Smooth muscle cell (in vitro differentiated cells): ENCODE results near the gene PSME1. TPM values are rescaled to one million over a fixed set of nuclear protein-coding genes. Genes with fewer than 3 reads are reported as not detected.

Experiments
- DNase-seq: peaks from one replicate; lab custom pipeline; 2025; ENCODE audit not compliant: unreplicated experiment; lab: John Stamatoyannopoulos, UW
- H2AFZ ChIP-seq: fragments of 200-600 bp; sonication (generic); 2 replicates; pipeline ENCODE4 v1.6.0; 2016; ENCODE audit warnings: antibody characterized with exemption, low read depth, mild to moderate bottlenecking
- H3F3A ChIP-seq: fragments of 200-600 bp; sonication (generic); 2 replicates; pipeline ENCODE4 v1.6.0; 2017; ENCODE audit warnings: antibody characterized with exemption, low read depth
- H3K27ac ChIP-seq: fragments of 200-600 bp; sonication (generic); 2 replicates; pipeline ENCODE4 v1.5.1; 2016; ENCODE audit warnings: low read depth, mild to moderate bottlenecking
- H3K27me3 ChIP-seq: fragments of 200-600 bp; sonication (generic); 2 replicates; pipeline ENCODE4 v1.6.1; 2016; ENCODE audit warnings: low read depth, mild to moderate bottlenecking
- H3K36me3 ChIP-seq: fragments of 200-600 bp; sonication (generic); 2 replicates; pipeline ENCODE4 v1.5.1; 2016; ENCODE audit warnings: low read depth
- H3K4me1 ChIP-seq: fragments of 200-600 bp; sonication (generic); 2 replicates; pipeline ENCODE4 v1.5.1; 2016; ENCODE audit warnings: low read depth
- H3K4me2 ChIP-seq: fragments of 200-600 bp; sonication (generic); 2 replicates; pipeline ENCODE4 v1.6.0; 2016; ENCODE audit warnings: mild to moderate bottlenecking
- H3K4me3 ChIP-seq: fragments of 200-600 bp; sonication (generic); 2 replicates; pipeline ENCODE4 v1.5.1; 2016; ENCODE audit warnings: mild to moderate bottlenecking
- H3K79me2 ChIP-seq: fragments of 200-600 bp; sonication (generic); 2 replicates; pipeline ENCODE4 v1.6.0; 2016; ENCODE audit warnings: low read depth, mild to moderate bottlenecking
- H3K9ac ChIP-seq: fragments of 200-600 bp; sonication (generic); 2 replicates; pipeline ENCODE4 v1.6.0; 2016; ENCODE audit warnings: low read depth
- H3K9me3 ChIP-seq: fragments of 200-600 bp; sonication (generic); replicated peaks from 2 replicates; pipeline ENCODE4 v1.5.1; 2016; ENCODE audit warnings: low read depth
- H4K20me1 ChIP-seq: fragments of 200-600 bp; sonication (generic); 2 replicates; pipeline ENCODE4 v1.6.0; 2016; ENCODE audit warnings: low read depth
- WGBS: methylation state at CpG from one replicate; pipeline ENCODE4 v1.1.7; 2016; ENCODE audit warnings: low lambda C conversion rate; 5-methylcytosine and 5-hydroxymethylcytosine counted together
- polyA plus RNA-seq: library from polyadenylated mRNA; unstranded; fragments of >200 nt; fragmentation: Nextera tagmentation; extraction: Ambion mirVana; gene quantifications from 2 replicates; pipeline ENCODE4 v1.2.1, GENCODE V29; 2016
- total RNA-seq: library from RNA; depleted of rRNA; stranded (reverse); fragments of >200 nt; gene quantifications from 2 replicates; pipeline ENCODE4 v1.2.3, GENCODE V29; 2014
- TF ChIP-seq, protein P1 (sequence below): fragments of 200-600 bp; sonication (generic); IDR thresholded peaks from 2 replicates; pipeline ENCODE4 v1.5.1; 2017; ENCODE audit warnings: borderline replicate concordance, mild to moderate bottlenecking, antibody characterized with exemption; ENCODE audit not compliant: insufficient read depth, poor library complexity, severe bottlenecking

Gene PSME1
- total and polyA plus RNA-seq, 2 experiments from 2014 or later, result 41.4 to 94.1 TPM

DNA sequence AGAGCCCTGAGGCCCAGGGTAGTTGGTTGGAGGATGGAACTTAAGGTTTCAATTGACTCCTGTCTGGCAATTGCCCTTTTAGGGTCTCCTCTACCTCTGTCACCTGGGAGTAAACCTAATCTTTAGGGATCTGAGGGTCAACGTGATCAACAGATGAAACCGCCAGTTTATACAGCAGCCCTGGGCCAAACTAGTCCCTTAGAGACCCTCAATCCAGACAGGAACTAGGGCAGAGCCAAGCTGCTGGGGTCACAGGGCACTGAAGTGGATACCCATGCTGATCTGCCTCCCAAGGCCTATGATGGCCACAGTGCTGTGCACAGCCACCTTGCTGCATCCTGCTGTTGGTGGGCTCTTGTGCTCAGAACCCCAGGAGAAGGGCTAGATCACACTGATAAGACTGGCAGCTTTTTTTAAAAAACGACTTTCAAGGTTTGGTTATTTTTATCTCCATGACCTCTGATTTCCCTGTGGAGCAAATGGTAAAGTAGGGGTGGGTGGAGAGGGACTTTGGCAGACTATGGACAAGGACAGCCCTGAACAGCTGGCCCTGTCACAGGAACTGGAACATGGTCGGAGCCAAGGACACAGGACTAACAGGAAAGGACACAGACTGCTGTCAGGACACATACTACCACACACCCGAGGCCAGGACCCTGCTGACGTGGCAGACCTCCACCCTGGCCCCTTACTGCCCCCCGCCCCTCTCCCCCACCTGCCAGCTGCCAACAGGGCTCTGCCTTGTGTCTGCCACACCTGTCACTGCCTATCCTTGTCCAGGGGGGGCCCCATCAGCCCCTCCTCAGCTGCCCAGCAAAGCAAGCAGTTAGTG is 5.1 kb upstream of the PSME1 start:
- Histone ChIP-seq H2AFZ (no peak overlapping the region), H3K27ac (no peak overlapping the region), H3K9me3 (no peaks in the 10 kb centered on the region), H3K4me2 (no peak overlapping the region), H3K4me3 (no peak overlapping the region), H3K9ac (no peak overlapping the region), H3K4me1 (peaks cover 4% of the 10 kb centered on the region), H3F3A (no peaks in the 10 kb centered on the region), H4K20me1 (no peaks in the 10 kb centered on the region), H3K79me2 (no peaks in the 10 kb centered on the region), H3K36me3 (no peaks in the 10 kb centered on the region), H3K27me3 (no peaks in the 10 kb centered on the region)
- no peak for DNase-seq
- 77% methylated on average over 5 of the region's 7 CpGs for WGBS
- TF ChIP-seq, protein P1, sequence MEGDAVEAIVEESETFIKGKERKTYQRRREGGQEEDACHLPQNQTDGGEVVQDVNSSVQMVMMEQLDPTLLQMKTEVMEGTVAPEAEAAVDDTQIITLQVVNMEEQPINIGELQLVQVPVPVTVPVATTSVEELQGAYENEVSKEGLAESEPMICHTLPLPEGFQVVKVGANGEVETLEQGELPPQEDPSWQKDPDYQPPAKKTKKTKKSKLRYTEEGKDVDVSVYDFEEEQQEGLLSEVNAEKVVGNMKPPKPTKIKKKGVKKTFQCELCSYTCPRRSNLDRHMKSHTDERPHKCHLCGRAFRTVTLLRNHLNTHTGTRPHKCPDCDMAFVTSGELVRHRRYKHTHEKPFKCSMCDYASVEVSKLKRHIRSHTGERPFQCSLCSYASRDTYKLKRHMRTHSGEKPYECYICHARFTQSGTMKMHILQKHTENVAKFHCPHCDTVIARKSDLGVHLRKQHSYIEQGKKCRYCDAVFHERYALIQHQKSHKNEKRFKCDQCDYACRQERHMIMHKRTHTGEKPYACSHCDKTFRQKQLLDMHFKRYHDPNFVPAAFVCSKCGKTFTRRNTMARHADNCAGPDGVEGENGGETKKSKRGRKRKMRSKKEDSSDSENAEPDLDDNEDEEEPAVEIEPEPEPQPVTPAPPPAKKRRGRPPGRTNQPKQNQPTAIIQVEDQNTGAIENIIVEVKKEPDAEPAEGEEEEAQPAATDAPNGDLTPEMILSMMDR, result no peak

DNA sequence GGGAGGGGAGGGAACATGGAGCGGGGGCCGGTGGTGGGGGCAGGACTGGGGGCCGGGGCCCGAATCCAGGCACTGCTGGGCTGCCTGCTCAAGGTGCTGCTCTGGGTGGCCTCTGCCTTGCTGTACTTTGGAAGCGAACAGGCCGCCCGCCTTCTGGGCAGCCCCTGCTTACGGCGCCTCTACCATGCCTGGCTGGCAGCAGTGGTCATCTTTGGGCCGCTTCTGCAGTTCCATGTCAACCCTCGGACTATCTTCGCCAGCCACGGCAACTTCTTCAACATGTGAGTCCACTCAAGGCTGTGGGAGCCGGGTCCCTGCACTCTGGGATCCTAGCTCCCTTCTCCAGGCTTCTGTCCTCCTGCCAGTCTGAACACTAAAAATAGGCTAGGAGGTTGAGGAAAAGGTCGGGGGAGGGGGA is 4.4 kb upstream of the PSME1 start:
- H3K27ac ChIP-seq, result no peak overlapping the region
- no peak overlapping the region for H3K4me2 ChIP-seq
- H3K79me2 ChIP-seq, result no peaks in the 10 kb centered on the region
- no peaks in the 10 kb centered on the region for H3K27me3 ChIP-seq
- no peak for DNase-seq
- no peaks in the 10 kb centered on the region for H3K9me3 ChIP-seq
- H3K36me3 ChIP-seq, result no peaks in the 10 kb centered on the region
- no peak overlapping the region for H2AFZ ChIP-seq
- no peaks in the 10 kb centered on the region for H3F3A ChIP-seq
- H4K20me1 ChIP-seq, result no peaks in the 10 kb centered on the region
- TF ChIP-seq, protein P1, result no peak
- H3K9ac ChIP-seq, result no peak overlapping the region
- no peak overlapping the region for H3K4me3 ChIP-seq
- 84% methylated on average over 7 of the region's 15 CpGs for WGBS
- H3K4me1 ChIP-seq, result peaks cover 5% of the 10 kb centered on the region

DNA sequence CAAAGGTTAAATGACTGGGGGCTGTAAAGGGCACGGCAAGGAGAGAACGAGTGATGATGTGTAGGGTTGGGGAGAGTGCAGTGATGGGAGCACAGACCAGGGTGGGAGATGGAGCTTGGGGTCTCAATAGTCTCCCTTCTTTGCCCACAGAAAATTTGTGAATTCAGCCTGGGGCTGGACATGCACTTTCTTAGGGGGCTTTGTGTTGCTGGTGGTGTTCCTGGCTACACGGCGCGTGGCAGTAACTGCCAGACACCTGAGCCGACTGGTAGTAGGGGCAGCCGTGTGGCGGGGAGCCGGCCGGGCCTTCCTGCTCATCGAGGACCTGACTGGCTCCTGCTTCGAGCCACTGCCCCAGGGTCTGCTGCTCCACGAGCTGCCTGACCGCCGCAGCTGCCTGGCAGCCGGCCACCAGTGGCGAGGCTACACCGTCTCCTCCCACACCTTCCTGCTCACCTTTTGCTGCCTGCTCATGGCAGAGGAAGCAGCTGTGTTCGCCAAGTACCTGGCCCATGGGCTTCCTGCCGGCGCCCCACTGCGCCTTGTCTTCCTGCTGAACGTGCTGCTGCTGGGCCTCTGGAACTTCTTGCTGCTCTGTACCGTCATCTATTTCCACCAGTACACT is 3.8 kb upstream of the PSME1 start:
- Histone ChIP-seq H3K4me1 (peaks cover 10% of the 10 kb centered on the region), H3K9ac (no peak overlapping the region), H4K20me1 (no peaks in the 10 kb centered on the region), H3K4me2 (no peak overlapping the region), H3K36me3 (no peaks in the 10 kb centered on the region), H3K79me2 (no peaks in the 10 kb centered on the region), H3K4me3 (no peak overlapping the region), H3K27ac (no peak overlapping the region), H3F3A (no peaks in the 10 kb centered on the region), H3K9me3 (no peaks in the 10 kb centered on the region), H3K27me3 (no peaks in the 10 kb centered on the region), H2AFZ (no peak overlapping the region)
- TF ChIP-seq, protein P1, result no peak
- WGBS, result 88% methylated on average over 23 of the region's 24 CpGs
- no peak for DNase-seq
